ENCODE measurements around the gene CHD2. TPM values are rescaled to one million over a fixed set of nuclear protein-coding genes. Genes with fewer than 3 reads are reported as not detected.

Gene CHD2
- total RNA-seq, 1 donor from 2014 or later = 93.4 TPM

DNA sequence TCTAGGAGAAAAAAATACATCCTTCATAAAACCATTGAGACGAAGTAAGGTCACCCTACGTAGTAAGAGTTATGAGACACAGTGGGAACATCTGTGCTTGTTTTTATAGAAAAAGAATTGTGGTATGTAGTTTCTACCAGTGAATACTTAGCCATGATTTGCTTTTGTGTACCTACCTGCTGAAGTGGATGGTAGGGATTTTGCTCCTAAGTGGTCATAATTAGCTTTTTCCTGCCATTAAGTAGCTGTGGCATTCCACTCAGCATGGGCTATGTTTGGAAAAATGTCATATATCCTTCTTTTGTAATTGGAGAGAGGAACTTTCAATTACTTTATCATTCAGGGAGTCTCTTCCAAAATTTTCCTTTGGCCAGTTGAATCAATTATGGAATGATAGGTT lies 63.7 kb downstream of the CHD2 start:
- Mint-ChIP-seq H3K27ac (ENCODE audit: unreplicated experiment) (no peak overlapping the region), H3K4me3 (no peak overlapping the region), H3K4me1 (no peaks in the 10 kb centered on the region), H3K27me3 (ENCODE audit: low read depth) (no peaks in the 10 kb centered on the region), H3K9me3 (peaks cover 5% of the 10 kb centered on the region), H3K36me3 (ENCODE audit: low read depth) (peaks cover 64% of the 10 kb centered on the region)
- DNase-seq (ENCODE audit: low read depth, low spot score) = no peak
- TF ChIP-seq, protein P1, sequence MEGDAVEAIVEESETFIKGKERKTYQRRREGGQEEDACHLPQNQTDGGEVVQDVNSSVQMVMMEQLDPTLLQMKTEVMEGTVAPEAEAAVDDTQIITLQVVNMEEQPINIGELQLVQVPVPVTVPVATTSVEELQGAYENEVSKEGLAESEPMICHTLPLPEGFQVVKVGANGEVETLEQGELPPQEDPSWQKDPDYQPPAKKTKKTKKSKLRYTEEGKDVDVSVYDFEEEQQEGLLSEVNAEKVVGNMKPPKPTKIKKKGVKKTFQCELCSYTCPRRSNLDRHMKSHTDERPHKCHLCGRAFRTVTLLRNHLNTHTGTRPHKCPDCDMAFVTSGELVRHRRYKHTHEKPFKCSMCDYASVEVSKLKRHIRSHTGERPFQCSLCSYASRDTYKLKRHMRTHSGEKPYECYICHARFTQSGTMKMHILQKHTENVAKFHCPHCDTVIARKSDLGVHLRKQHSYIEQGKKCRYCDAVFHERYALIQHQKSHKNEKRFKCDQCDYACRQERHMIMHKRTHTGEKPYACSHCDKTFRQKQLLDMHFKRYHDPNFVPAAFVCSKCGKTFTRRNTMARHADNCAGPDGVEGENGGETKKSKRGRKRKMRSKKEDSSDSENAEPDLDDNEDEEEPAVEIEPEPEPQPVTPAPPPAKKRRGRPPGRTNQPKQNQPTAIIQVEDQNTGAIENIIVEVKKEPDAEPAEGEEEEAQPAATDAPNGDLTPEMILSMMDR (conservative IDR thresholded peaks at IDR 0.05) = no peak

DNA sequence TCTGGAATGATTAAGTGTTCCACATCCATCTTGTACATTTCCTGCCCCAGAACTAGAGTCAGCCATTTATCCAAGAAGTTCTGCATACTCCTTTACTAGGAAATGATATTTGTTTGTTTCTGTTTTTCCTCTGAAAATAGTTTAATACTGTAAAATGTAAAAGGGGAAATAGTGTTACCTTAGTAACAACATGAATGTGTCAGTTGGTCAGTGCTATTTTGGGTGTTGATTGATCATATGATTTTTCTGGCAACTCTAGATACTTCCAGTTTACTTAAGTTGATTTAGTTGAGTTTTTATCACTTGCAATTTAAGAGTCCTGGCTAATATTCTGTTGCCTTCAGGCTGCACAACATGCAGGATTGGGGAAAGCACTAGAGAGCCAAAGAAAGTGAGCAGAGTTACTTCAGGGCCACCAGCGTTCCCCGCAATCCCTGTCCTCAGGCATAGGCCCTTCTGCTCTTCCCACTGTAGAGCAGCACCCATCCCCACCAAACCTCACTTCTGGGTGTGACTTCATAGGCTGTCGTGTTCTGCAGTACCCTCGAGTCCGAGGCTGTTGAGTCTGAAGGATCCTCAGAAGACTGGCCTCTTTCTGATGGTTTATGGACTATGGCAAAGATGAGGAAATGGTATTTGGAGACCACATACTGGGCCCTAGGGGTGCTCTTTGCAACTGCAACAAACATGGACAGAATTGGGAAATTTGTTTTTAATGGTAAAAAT lies 69.0 kb downstream of the CHD2 start:
- TF ChIP-seq, protein P1 (conservative IDR thresholded peaks at IDR 0.05) = peak; percentile 41
- Mint-ChIP-seq H3K4me1 (no peaks in the 10 kb centered on the region), H3K4me3 (no peak overlapping the region), H3K36me3 (ENCODE audit: low read depth) (peaks cover 45% of the 10 kb centered on the region), H3K27me3 (ENCODE audit: low read depth) (no peaks in the 10 kb centered on the region), H3K9me3 (peaks cover 2% of the 10 kb centered on the region), H3K27ac (ENCODE audit: unreplicated experiment) (no peak overlapping the region)
- no peak for DNase-seq (ENCODE audit: low read depth, low spot score)

DNA sequence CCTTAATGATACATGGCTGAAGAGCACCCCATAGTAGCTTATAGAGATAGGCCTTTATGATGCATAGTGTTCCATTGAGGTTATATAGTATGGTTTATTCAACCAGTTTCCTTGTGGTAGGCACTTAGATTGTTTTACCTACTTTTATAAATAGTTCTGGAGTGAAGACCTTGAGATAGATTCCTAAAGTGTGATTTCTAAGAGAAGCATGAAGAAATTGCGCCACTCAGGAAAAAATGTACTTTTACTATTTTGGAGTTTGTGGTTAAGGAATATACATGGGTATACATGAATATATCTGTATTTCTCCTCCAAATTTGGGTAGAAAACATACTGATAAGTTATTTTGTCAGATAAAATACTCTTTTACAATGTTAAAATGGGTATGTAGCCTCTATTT lies 70.5 kb downstream of the CHD2 start:
- no peaks in the 10 kb centered on the region for H3K4me1 Mint-ChIP-seq
- TF ChIP-seq, protein P1 (conservative IDR thresholded peaks at IDR 0.05) = no peak
- no peak overlapping the region for H3K27ac Mint-ChIP-seq (ENCODE audit: unreplicated experiment)
- no peaks in the 10 kb centered on the region for H3K27me3 Mint-ChIP-seq (ENCODE audit: low read depth)
- no peaks in the 10 kb centered on the region for H3K9me3 Mint-ChIP-seq
- no peak for DNase-seq (ENCODE audit: low read depth, low spot score)
- H3K36me3 Mint-ChIP-seq (ENCODE audit: low read depth) = peaks cover 35% of the 10 kb centered on the region
- no peak overlapping the region for H3K4me3 Mint-ChIP-seq

DNA sequence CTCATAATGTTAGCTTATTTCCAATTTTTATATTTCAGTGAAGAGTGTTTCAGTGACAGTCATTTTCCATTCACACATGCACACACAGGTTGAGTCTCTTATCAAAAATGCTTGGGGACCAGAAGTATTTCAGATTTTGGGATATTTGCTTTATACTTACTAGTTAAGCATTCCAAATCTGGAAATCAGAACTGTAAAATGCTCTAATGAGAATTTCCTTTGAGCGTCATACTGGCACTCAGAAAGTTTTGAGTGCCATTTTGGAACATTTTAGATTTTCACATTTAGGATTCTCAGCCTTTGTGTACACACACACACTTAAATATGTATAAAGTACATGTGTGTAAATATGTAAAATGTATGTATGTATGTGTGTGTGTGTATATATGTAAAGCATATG lies 71.0 kb downstream of the CHD2 start:
- Mint-ChIP-seq H3K4me1 (no peaks in the 10 kb centered on the region), H3K36me3 (ENCODE audit: low read depth) (peaks cover 35% of the 10 kb centered on the region), H3K4me3 (no peak overlapping the region), H3K27me3 (ENCODE audit: low read depth) (no peaks in the 10 kb centered on the region), H3K9me3 (no peaks in the 10 kb centered on the region), H3K27ac (ENCODE audit: unreplicated experiment) (no peak overlapping the region)
- TF ChIP-seq, protein P1 (conservative IDR thresholded peaks at IDR 0.05) = no peak
- no peak for DNase-seq (ENCODE audit: low read depth, low spot score)

DNA sequence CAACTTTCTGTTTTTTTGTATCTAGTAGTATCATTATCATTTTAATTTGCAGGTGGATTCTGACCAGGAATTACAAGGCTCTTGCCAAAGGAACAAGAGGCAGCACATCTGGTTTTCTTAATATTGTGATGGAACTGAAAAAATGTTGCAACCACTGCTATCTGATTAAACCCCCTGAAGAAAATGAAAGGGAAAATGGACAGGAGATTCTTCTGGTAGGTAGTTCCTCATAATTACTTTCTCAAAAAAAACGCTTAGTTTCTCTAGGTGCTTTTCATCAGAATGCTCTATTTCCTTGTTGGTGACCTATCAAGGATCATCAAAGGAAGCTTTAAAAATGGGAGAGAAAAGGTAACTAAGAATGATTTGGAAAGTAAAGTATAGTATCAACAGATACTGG lies 71.6 kb downstream of the CHD2 start:
- Mint-ChIP-seq H3K27me3 (ENCODE audit: low read depth) (no peaks in the 10 kb centered on the region), H3K36me3 (ENCODE audit: low read depth) (peaks cover 32% of the 10 kb centered on the region), H3K4me1 (no peaks in the 10 kb centered on the region), H3K4me3 (no peak overlapping the region), H3K27ac (ENCODE audit: unreplicated experiment) (no peak overlapping the region), H3K9me3 (no peaks in the 10 kb centered on the region)
- DNase-seq (ENCODE audit: low read depth, low spot score) = no peak
- TF ChIP-seq, protein P1 (conservative IDR thresholded peaks at IDR 0.05) = no peak

All from neural crest cell (in vitro differentiated cells).